Hepatocyte (in vitro differentiated cells): Measurements from ENCODE around the gene PRKAG1. TPM values are rescaled to one million over a fixed set of nuclear protein-coding genes. Genes with fewer than 3 reads are reported as not detected.
A peak's percentile ranks its signal among the peaks of the same experiment; 100 is the strongest.

Experiments
- DNase-seq: peaks from one replicate; pipeline ENCODE4 v3.0.0-alpha.2; 2016; ENCODE audit warnings: low spot score
- H2AFZ ChIP-seq: fragments of 200-600 bp; sonication (generic); 2 replicates; pipeline ENCODE4 v1.6.0; 2016; ENCODE audit warnings: antibody characterized with exemption, mild to moderate bottlenecking
- H3K27ac ChIP-seq: fragments of 200-600 bp; sonication (generic); 2 replicates; pipeline ENCODE4 v1.5.1; 2016; ENCODE audit warnings: mild to moderate bottlenecking
- H3K27me3 ChIP-seq: fragments of 200-600 bp; sonication (generic); 2 replicates; pipeline ENCODE4 v1.6.1; 2016
- H3K36me3 ChIP-seq: fragments of 200-600 bp; sonication (generic); replicated peaks from 2 replicates; pipeline ENCODE4 v1.5.1; 2016; ENCODE audit warnings: low read depth; ENCODE audit not compliant: insufficient read depth
- H3K4me1 ChIP-seq: fragments of 200-600 bp; sonication (generic); 2 replicates; pipeline ENCODE4 v1.5.1; 2016; ENCODE audit warnings: mild to moderate bottlenecking, moderate library complexity; ENCODE audit not compliant: insufficient read depth
- H3K4me2 ChIP-seq: fragments of 200-600 bp; sonication (generic); 2 replicates; pipeline ENCODE4 v1.6.0; 2016
- H3K4me3 ChIP-seq: fragments of 200-600 bp; sonication (generic); 2 replicates; pipeline ENCODE4 v1.5.1; 2016; ENCODE audit warnings: mild to moderate bottlenecking
- H3K79me2 ChIP-seq: fragments of 200-600 bp; sonication (generic); 2 replicates; pipeline ENCODE4 v1.6.0; 2017; ENCODE audit warnings: mild to moderate bottlenecking
- H3K9me2 ChIP-seq: fragments of 200-600 bp; sonication (generic); replicated peaks from 2 replicates; pipeline ENCODE4 v1.6.0; 2017; ENCODE audit warnings: mild to moderate bottlenecking; ENCODE audit not compliant: insufficient read depth
- H3K9me3 ChIP-seq: fragments of 200-600 bp; sonication (generic); 2 replicates; pipeline ENCODE4 v1.5.1; 2016; ENCODE audit warnings: low read depth, mild to moderate bottlenecking
- H4K20me1 ChIP-seq: fragments of 200-600 bp; sonication (generic); 2 replicates; pipeline ENCODE4 v1.6.0; 2016; ENCODE audit warnings: mild to moderate bottlenecking; ENCODE audit not compliant: insufficient read depth, poor library complexity, severe bottlenecking
- EZH2 ChIP-seq: fragments of 200-600 bp; sonication (generic); IDR thresholded peaks from 2 replicates; pipeline ENCODE4 v1.6.1; 2016; ENCODE audit warnings: antibody characterized with exemption, mild to moderate bottlenecking, borderline replicate concordance
- EZH2phosphoT487 ChIP-seq: fragments of 200-600 bp; sonication (generic); IDR thresholded peaks from one replicate; pipeline ENCODE4 v1.6.1; 2018; ENCODE audit warnings: antibody characterized with exemption, mild to moderate bottlenecking, low read depth, moderate library complexity; ENCODE audit not compliant: unreplicated experiment, severe bottlenecking
- WGBS: methylation state at CpG from one replicate; pipeline ENCODE4 v1.1.6; 2016; ENCODE audit warnings: low lambda C conversion rate; ENCODE audit errors: missing lambda C conversion rate; 5-methylcytosine and 5-hydroxymethylcytosine counted together
- polyA plus RNA-seq: library from polyadenylated mRNA; unstranded; fragments of >200 nt; fragmentation: Nextera tagmentation; extraction: Ambion mirVana; gene quantifications from 2 replicates; pipeline ENCODE4 v1.2.1, GENCODE V29; 2016
- total RNA-seq: library from RNA; depleted of rRNA; stranded (reverse); fragments of >200 nt; gene quantifications from 2 replicates; pipeline ENCODE4 v1.2.3, GENCODE V29; 2014
- TF ChIP-seq, protein P1 (sequence below): fragments of 200-600 bp; sonication (generic); IDR thresholded peaks from 2 replicates; pipeline ENCODE4 v1.5.1; 2016; ENCODE audit warnings: antibody characterized with exemption, mild to moderate bottlenecking; ENCODE audit not compliant: poor library complexity

Gene PRKAG1
- total and polyA plus RNA-seq, 2 experiments from 2014 or later, result 46.0 to 61.5 TPM

DNA sequence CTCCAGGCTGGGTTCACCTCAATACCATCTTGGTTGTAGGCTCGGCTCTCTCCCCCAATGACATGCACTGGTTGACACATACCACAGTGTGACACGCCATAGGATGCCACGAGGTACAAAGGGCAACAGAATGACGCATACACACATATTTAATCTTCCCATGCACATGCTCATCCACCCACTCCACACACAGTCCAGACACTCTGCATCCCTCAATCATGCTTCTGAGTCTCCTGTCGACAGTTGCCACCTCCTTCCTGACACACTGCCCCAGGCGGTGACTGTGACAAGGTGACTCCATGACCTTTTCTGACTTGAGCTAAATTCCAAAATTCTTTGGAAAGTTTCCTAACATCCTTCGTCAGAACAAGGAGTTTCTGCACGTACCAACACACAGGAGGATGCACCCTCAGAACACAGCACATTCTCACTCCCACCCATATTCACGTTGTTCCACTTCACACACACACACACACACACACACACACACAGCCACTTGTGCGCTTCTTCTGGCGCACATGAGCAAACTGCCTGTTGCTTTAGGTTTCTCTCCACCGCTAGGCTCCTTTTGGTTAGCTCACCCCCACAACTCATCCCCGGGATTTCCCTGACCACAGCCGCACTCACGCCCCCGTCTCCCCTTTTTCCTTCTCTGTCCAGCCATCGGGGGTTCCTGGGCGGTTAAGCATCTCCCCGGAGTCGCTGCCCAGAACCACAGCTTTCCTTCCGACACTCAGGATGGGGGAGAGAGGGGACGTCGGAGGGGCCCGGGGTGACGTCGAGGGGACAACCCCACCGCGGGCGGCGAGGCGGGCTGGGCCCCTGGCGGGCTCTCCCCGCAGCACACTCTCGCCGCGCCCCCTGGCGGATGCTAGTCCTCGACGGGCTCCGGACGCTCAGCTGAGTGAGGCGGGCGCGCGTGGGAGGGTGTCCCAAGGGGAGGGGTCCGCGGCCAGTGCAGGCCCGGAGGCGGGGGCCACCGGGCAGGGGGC, 41.0 kb downstream of the PRKAG1 start:
- no peaks in the 10 kb centered on the region for H3K9me2 ChIP-seq
- H4K20me1 ChIP-seq, result no peaks in the 10 kb centered on the region
- TF ChIP-seq, protein P1, sequence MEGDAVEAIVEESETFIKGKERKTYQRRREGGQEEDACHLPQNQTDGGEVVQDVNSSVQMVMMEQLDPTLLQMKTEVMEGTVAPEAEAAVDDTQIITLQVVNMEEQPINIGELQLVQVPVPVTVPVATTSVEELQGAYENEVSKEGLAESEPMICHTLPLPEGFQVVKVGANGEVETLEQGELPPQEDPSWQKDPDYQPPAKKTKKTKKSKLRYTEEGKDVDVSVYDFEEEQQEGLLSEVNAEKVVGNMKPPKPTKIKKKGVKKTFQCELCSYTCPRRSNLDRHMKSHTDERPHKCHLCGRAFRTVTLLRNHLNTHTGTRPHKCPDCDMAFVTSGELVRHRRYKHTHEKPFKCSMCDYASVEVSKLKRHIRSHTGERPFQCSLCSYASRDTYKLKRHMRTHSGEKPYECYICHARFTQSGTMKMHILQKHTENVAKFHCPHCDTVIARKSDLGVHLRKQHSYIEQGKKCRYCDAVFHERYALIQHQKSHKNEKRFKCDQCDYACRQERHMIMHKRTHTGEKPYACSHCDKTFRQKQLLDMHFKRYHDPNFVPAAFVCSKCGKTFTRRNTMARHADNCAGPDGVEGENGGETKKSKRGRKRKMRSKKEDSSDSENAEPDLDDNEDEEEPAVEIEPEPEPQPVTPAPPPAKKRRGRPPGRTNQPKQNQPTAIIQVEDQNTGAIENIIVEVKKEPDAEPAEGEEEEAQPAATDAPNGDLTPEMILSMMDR, result peak; percentile 60
- TF ChIP-seq EZH2 (peak; percentile 74), EZH2phosphoT487 (no peak)
- H3K4me1 ChIP-seq, result peaks cover 39% of the 10 kb centered on the region
- H3K27ac ChIP-seq, result no peak overlapping the region
- peak overlapping the region; percentile 82 for H3K4me2 ChIP-seq
- peak; percentile 77 for DNase-seq
- peaks cover 99% of the 10 kb centered on the region for H3K27me3 ChIP-seq
- H3K36me3 ChIP-seq, result no peaks in the 10 kb centered on the region
- no peaks in the 10 kb centered on the region for H3K9me3 ChIP-seq
- no peaks in the 10 kb centered on the region for H3K79me2 ChIP-seq
- WGBS, result 29% methylated on average over 32 of the region's 50 CpGs
- no peak overlapping the region for H2AFZ ChIP-seq
- H3K4me3 ChIP-seq, result no peak overlapping the region

DNA sequence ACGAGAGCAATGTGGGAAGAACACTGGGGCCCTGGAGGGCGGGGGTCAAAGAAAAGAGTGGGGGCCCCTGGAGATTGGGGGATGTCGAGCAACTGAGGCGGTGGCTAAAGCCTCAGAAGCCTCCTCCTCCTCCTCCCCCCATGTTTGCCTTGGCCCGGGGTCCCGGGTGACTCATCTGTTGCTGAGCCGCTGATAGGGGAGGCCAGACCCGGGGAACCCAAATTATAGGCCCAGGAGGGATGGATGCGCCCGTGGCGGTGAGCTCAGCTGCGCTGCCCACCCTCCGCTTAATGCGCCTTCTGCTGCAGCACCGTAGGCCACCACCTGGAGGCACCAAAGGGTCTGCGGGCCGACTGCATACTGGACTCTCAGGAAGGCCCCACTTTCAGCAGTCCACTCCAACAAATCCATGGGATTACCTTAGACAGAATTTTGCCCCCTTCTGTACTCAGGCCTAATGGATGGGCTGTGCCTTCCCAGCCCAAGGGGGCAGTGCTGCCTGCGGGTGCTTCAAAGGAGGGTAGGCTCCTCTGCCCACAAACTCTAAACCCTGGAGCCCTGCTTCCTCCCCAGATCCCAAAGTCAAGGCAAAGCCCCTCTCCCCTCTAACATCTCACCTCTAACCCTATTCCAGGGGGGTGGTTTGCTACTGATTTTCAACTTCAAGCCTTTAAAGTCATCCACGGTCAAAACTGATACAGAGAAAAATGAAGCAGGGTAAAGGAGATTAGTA, 44.5 kb downstream of the PRKAG1 start:
- Histone ChIP-seq H3K27ac (no peak overlapping the region), H2AFZ (no peak overlapping the region), H3K27me3 (peaks cover 98% of the 10 kb centered on the region), H3K4me3 (no peak overlapping the region), H3K9me3 (no peaks in the 10 kb centered on the region), H3K79me2 (no peaks in the 10 kb centered on the region), H3K36me3 (no peaks in the 10 kb centered on the region), H3K4me1 (peaks cover 39% of the 10 kb centered on the region), H3K9me2 (no peaks in the 10 kb centered on the region), H3K4me2 (no peak overlapping the region), H4K20me1 (no peaks in the 10 kb centered on the region)
- WGBS, result 12% methylated on average over 19 of the region's 19 CpGs
- peak; percentile 71 for DNase-seq
- TF ChIP-seq, protein P1, result peak; percentile 50
- TF ChIP-seq EZH2 (no peak), EZH2phosphoT487 (no peak)

DNA sequence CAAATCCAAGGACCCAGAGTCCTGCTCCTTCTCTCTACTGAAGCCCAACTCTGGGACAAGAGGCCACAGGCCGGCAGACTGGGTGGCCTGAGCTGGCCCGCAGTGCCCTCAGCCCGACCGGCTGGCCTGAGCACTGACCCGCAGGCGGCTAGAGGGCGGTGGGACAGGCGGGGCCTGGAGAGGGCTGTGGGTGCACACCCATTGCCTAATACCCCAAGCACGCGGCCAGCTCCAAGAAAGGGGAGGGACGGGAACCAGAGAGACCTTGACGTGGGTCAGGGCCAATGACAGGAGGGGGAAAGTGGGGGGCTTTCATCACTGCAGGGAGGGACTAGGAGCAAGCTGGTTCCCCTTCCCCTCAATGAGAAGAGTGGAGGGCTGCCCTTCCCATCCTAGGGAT, 45.0 kb downstream of the PRKAG1 start:
- no peak overlapping the region for H2AFZ ChIP-seq
- H3K27ac ChIP-seq, result no peak overlapping the region
- H4K20me1 ChIP-seq, result no peaks in the 10 kb centered on the region
- H3K79me2 ChIP-seq, result no peaks in the 10 kb centered on the region
- WGBS, result 37% methylated on average over 9 of the region's 12 CpGs
- no peak for DNase-seq
- no peaks in the 10 kb centered on the region for H3K9me2 ChIP-seq
- H3K4me1 ChIP-seq, result peaks cover 33% of the 10 kb centered on the region
- no peaks in the 10 kb centered on the region for H3K9me3 ChIP-seq
- TF ChIP-seq, protein P1, result no peak
- TF ChIP-seq EZH2phosphoT487 (no peak), EZH2 (no peak)
- H3K36me3 ChIP-seq, result no peaks in the 10 kb centered on the region
- H3K27me3 ChIP-seq, result peaks cover 92% of the 10 kb centered on the region
- no peak overlapping the region for H3K4me2 ChIP-seq
- H3K4me3 ChIP-seq, result no peak overlapping the region
